HEK293 (cell line): Measurements from ENCODE around the gene SHE.

ENCODE experiments used
- CTCF ChIA-PET: fragments of 350-600 bp; formaldehyde crosslinking; extraction: SDS; loops from one replicate; lab custom pipeline; 2021; ENCODE audit warnings: antibody characterized with exemption; lab: Yijun Ruan, JAX
- POLR2A ChIA-PET: fragments of 300-600 bp; formaldehyde crosslinking; extraction: SDS; loops from one replicate; lab custom pipeline; 2020; ENCODE audit warnings: antibody characterized with exemption, inconsistent platforms; lab: Yijun Ruan, JAX
- H3K27ac ChIP-seq: fragments of 200-500 bp; sonication (Bioruptor generic); 2 replicates; pipeline ENCODE4 v1.5.1; 2014; ENCODE audit warnings: low read depth, low read length, control low read depth, inconsistent platforms; ENCODE audit errors: extremely low read depth
- H3K36me3 ChIP-seq, 2 experiments: fragments of 200-500 bp in 1 of 2; sonication (Bioruptor generic) in 1 of 2; 1 replicate in 1 of 2; 2 replicates in 1 of 2; pipeline ENCODE4 v1.5.1; 2014 to 2017; ENCODE audit warnings: inconsistent platforms in 2 of 2, low read length in 2 of 2; ENCODE audit not compliant: control insufficient read depth in 2 of 2, insufficient read depth in 1 of 2
- H3K4me1 ChIP-seq: fragments of 200-500 bp; sonication (Bioruptor generic); 2 replicates; pipeline ENCODE4 v1.5.1; 2014; ENCODE audit warnings: mild to moderate bottlenecking, low read length, inconsistent platforms; ENCODE audit not compliant: control insufficient read depth, insufficient read depth
- H3K4me3 ChIP-seq: 2 replicates; pipeline ENCODE4 v1.5.1; 2011; ENCODE audit warnings: low read depth, mild to moderate bottlenecking, control low read depth, low read length, moderate library complexity
- H3K9me3 ChIP-seq: fragments of 200-500 bp; sonication (Bioruptor generic); 2 replicates; pipeline ENCODE4 v1.5.1; 2014; ENCODE audit warnings: low read depth, low read length, inconsistent platforms; ENCODE audit not compliant: control insufficient read depth, insufficient read depth
- CTCF ChIP-seq: fragments of 450-650 bp; formaldehyde crosslinking; IDR thresholded peaks from 2 replicates; pipeline ENCODE4 v1.5.1; 2016; ENCODE audit warnings: missing biosample characterization, missing genetic modification characterization
- EGR2 ChIP-seq: fragments of 450-650 bp; formaldehyde crosslinking; IDR thresholded peaks from 2 replicates; pipeline ENCODE4 v1.5.1; 2016; ENCODE audit warnings: low read depth, missing biosample characterization, missing genetic modification characterization
- KLF8 ChIP-seq: fragments of 450-650 bp; formaldehyde crosslinking; IDR thresholded peaks from 2 replicates; pipeline ENCODE4 v1.5.1; 2016; ENCODE audit warnings: missing biosample characterization, missing genetic modification characterization
- PRDM10 ChIP-seq: fragments of 450-650 bp; formaldehyde crosslinking; IDR thresholded peaks from 2 replicates; pipeline ENCODE4 v1.5.1; 2016; ENCODE audit warnings: missing biosample characterization, missing genetic modification characterization
- REPIN1 ChIP-seq: fragments of 450-650 bp; formaldehyde crosslinking; IDR thresholded peaks from 2 replicates; pipeline ENCODE4 v1.5.1; 2017; ENCODE audit warnings: missing biosample characterization, missing genetic modification characterization, low read depth
- SP7 ChIP-seq: fragments of 450-650 bp; formaldehyde crosslinking; IDR thresholded peaks from 2 replicates; pipeline ENCODE4 v1.5.1; 2016; ENCODE audit warnings: missing biosample characterization, missing genetic modification characterization
- ZBTB17 ChIP-seq: fragments of 450-650 bp; formaldehyde crosslinking; IDR thresholded peaks from 2 replicates; pipeline ENCODE4 v1.5.1; 2016; ENCODE audit warnings: missing biosample characterization, missing genetic modification characterization
- ZFP37 ChIP-seq: fragments of 450-650 bp; formaldehyde crosslinking; IDR thresholded peaks from 2 replicates; pipeline ENCODE4 v1.5.1; 2016; ENCODE audit warnings: missing biosample characterization, missing genetic modification characterization
- ZNF10 ChIP-seq: fragments of 450-650 bp; formaldehyde crosslinking; IDR thresholded peaks from 2 replicates; pipeline ENCODE4 v1.5.1; 2017; ENCODE audit warnings: missing biosample characterization, missing genetic modification characterization
- ZNF132 ChIP-seq: fragments of 450-650 bp; formaldehyde crosslinking; IDR thresholded peaks from 2 replicates; pipeline ENCODE4 v1.5.1; 2017; ENCODE audit warnings: missing biosample characterization, missing genetic modification characterization, borderline replicate concordance
- ZNF138 ChIP-seq: fragments of 450-650 bp; formaldehyde crosslinking; IDR thresholded peaks from 2 replicates; pipeline ENCODE4 v1.5.1; 2016; ENCODE audit warnings: missing biosample characterization, missing genetic modification characterization, borderline replicate concordance
- ZNF274 ChIP-seq, 2 experiments: fragments of 200-500 bp in 1 of 2; fragments of 450-650 bp in 1 of 2; sonication (Bioruptor generic) in 1 of 2; formaldehyde crosslinking in 1 of 2; IDR thresholded peaks; 2 replicates each; pipeline versions ENCODE4 v1.5.1 to v1.6.1; 2014 to 2016; ENCODE audit warnings: borderline replicate concordance in 1 of 2, inconsistent platforms in 1 of 2, low read length in 1 of 2, missing biosample characterization in 1 of 2, missing genetic modification characterization in 1 of 2
- ZNF350 ChIP-seq: fragments of 450-650 bp; formaldehyde crosslinking; IDR thresholded peaks from 2 replicates; pipeline ENCODE4 v1.5.0; 2017; ENCODE audit warnings: missing biosample characterization, mild to moderate bottlenecking, missing genetic modification characterization
- ZNF398 ChIP-seq: fragments of 450-650 bp; formaldehyde crosslinking; IDR thresholded peaks from 2 replicates; pipeline ENCODE4 v1.5.1; 2017; ENCODE audit warnings: missing biosample characterization, missing genetic modification characterization
- ZNF416 ChIP-seq: fragments of 450-650 bp; formaldehyde crosslinking; IDR thresholded peaks from 2 replicates; pipeline ENCODE4 v1.5.1; 2016; ENCODE audit warnings: missing biosample characterization, missing genetic modification characterization
- ZNF423 ChIP-seq: fragments of 450-650 bp; formaldehyde crosslinking; IDR thresholded peaks from 2 replicates; pipeline ENCODE4 v1.5.1; 2016; ENCODE audit warnings: missing biosample characterization, missing genetic modification characterization
- ZNF777 ChIP-seq: fragments of 450-650 bp; formaldehyde crosslinking; IDR thresholded peaks from 2 replicates; pipeline ENCODE4 v1.5.1; 2017; ENCODE audit warnings: missing biosample characterization, missing genetic modification characterization, borderline replicate concordance
- ZNF792 ChIP-seq: fragments of 450-650 bp; formaldehyde crosslinking; IDR thresholded peaks from 2 replicates; pipeline ENCODE4 v1.5.1; 2016; ENCODE audit warnings: missing biosample characterization, missing genetic modification characterization

Gene SHE

GRCh38 chr1:154512760-154513159 is 10.5 kb upstream of the SHE start:
- ChIA-PET CTCF (interaction anchor here (0.6 to 0.7 kb wide), 2 partner anchors 32 to 207 kb away, joined by 3 to 4 read pairs; no protein-coding TSS in a partner anchor), POLR2A (no interaction called here)

GRCh38 chr1:154503898-154504297 is 1.7 kb upstream of the SHE start:
- H3K27ac ChIP-seq: no peak overlapping the region
- peak; percentile 67; the same call in 1 of the 2 replicates for TF ChIP-seq ZNF10 (tag by site-specific recombination)
- TF ChIP-seq ZNF777 (tag by site-specific recombination): no peak
- TF ChIP-seq, all 188 proteins: peak for 1
- ChIA-PET CTCF (interaction anchor here (0.6 kb wide), 1 partner anchor 245 kb away, joined by 6 read pairs; no protein-coding TSS in a partner anchor), POLR2A (no interaction called here)
- Histone ChIP-seq H3K4me1 (no peaks in the 10 kb centered on the region), H3K36me3 (no peaks in the 10 kb centered on the region), H3K4me3 (no peak overlapping the region), H3K9me3 (no peaks in the 10 kb centered on the region)

More at GRCh38 chr1:154512760-154513159, 10.5 kb upstream of the SHE start:
- Histone ChIP-seq H3K9me3 (no peaks in the 10 kb centered on the region), H3K27ac (no peak overlapping the region), H3K36me3 (no peaks in the 10 kb centered on the region), H3K4me1 (no peaks in the 10 kb centered on the region), H3K4me3 (no peak overlapping the region)
- TF ChIP-seq ZNF423 (tag by site-specific recombination) (no peak), ZNF792 (tag by site-specific recombination) (no peak), ZNF132 (no peak), ZNF274 (IDR thresholded peaks at IDR 0.05; ENCODE audit: low read length) (no peak), ZNF274 (tag by site-specific recombination; IDR thresholded peaks at IDR 0.05; ENCODE audit: borderline replicate concordance) (no peak), ZNF416 (no peak), KLF8 (tag by site-specific recombination) (no peak), ZNF350 (tag by site-specific recombination) (no peak), EGR2 (no peak), REPIN1 (tag by site-specific recombination) (no peak), ZFP37 (tag by site-specific recombination) (no peak), CTCF (tag by site-specific recombination) (no peak), ZNF138 (tag by site-specific recombination) (no peak), SP7 (tag by site-specific recombination) (no peak), ZNF398 (no peak), ZBTB17 (tag by site-specific recombination) (no peak), PRDM10 (tag by site-specific recombination) (no peak)
